ENCODE measurements around the gene ZDHHC3.

- TF ChIP-seq CTCF (conservative IDR thresholded peaks at IDR 0.05; ENCODE audit: low read depth, low read length) (no peak), EZH2 (IDR thresholded peaks at IDR 0.05; ENCODE audit: borderline replicate concordance, low read depth, low read length, poor library complexity, severe bottlenecking) (no peak)
Observed at GRCh38 chr3:44981751-44982150, 5.8 kb upstream of the ZDHHC3 start.

Measured in A673 (cell line).